Activated B cell treated with CpG ODN at 0.5 μM for 24 hours (primary cell): ENCODE data around the gene CLCNKB. TPM values are rescaled to one million over a fixed set of nuclear protein-coding genes. Genes with fewer than 3 reads are reported as not detected.
"Not testable (repeated sequence)": the region's sequence is repeated elsewhere in the genome, so short reads cannot be mapped to it uniquely, and the experiment has no call there.

Experiments used
- ATAC-seq: fragments of 200-7000 bp; cut with Tn5 transposase; one replicate; pipeline ENCODE4 v1.10.0; 2021; ENCODE audit warnings: low read depth, mild to moderate bottlenecking, moderate library complexity
- CTCF ChIA-PET: fragments of 350-600 bp; sonication (Branson Sonifier 250); formaldehyde crosslinking; loops from one replicate; lab custom pipeline; 2021; ENCODE audit warnings: antibody characterized with exemption; lab: Charles Lee
- POLR2A ChIA-PET: fragments of 350-600 bp; sonication (Branson Sonifier 250); formaldehyde crosslinking; loops from one replicate; lab custom pipeline; 2021; ENCODE audit warnings: antibody characterized with exemption; lab: Charles Lee
- DNase-seq: peaks from one replicate; pipeline ENCODE4 v3.0.0; 2022
- H3K27ac Mint-ChIP-seq: one replicate; pipeline ENCODE4 v1.8.0; 2020; ENCODE audit warnings: mixed read lengths
- H3K27me3 Mint-ChIP-seq: one replicate; pipeline ENCODE4 v1.8.0; 2021; ENCODE audit warnings: mixed read lengths
- H3K36me3 Mint-ChIP-seq: one replicate; pipeline ENCODE4 v1.8.0; 2021; ENCODE audit warnings: low read depth, mixed read lengths
- H3K4me1 Mint-ChIP-seq: one replicate; pipeline ENCODE4 v1.8.0; 2021; ENCODE audit warnings: mixed read lengths
- H3K4me3 Mint-ChIP-seq: one replicate; pipeline ENCODE4 v1.8.0; 2020; ENCODE audit warnings: mild to moderate bottlenecking, mixed read lengths
- H3K9me3 Mint-ChIP-seq: one replicate; pipeline ENCODE4 v1.8.0; 2020; ENCODE audit warnings: mixed read lengths
- CTCF ChIP-seq: fragments of 200-600 bp; IDR thresholded peaks from one replicate; pipeline ENCODE4 v1.8.0; 2022; ENCODE audit warnings: antibody characterized with exemption, mild to moderate bottlenecking
- intact Hi-C: fragments of 100-400 bp; cut with micrococcal nuclease; formaldehyde crosslinking; loops from one replicate; pipeline ENCODE4 v1.15.1; 2024
- total RNA-seq: library from RNA; stranded (reverse); gene quantifications from 2 replicates; pipeline ENCODE4 v1.2.3, GENCODE V29; 2022

CLCNKB gene
- total RNA-seq, 1 donor from 2014 or later, result not detected

GRCh38 chr1:16021681-16022080 is 21.9 kb upstream of the CLCNKB start, which contains the start of gene CLCNKA:
Gene CLCNKA, plus strand, starts transcription at chr1:16022036. Its CDS starts 584 bp downstream, at chr1:16022620.
- intact Hi-C loops, result loop anchor here (1.0 kb wide), 1 partner anchor 22 kb away; the partner anchor contains the start of gene CLCNKB
- Mint-ChIP-seq H3K4me1 (no peaks in the 10 kb centered on the region), H3K4me3 (no peak within 1 kb of the TSS), H3K27ac (no peak within 1 kb of the TSS), H3K27me3 (peaks cover 7% of the 10 kb centered on the region), H3K36me3 (no peaks in the 10 kb centered on the region), H3K9me3 (no peaks in the 10 kb centered on the region)
- ChIA-PET POLR2A (no interaction called here), CTCF (no interaction called here)
- TF ChIP-seq CTCF, result no peak
- ATAC-seq (no peak), DNase-seq (no peak)

GRCh38 chr1:16022393-16022792 is 21.2 kb upstream of the CLCNKB start:
- ATAC-seq, result no peak

GRCh38 chr1:16023050-16023653 is 20.4 kb upstream of the CLCNKB start:
- ATAC-seq (no peak), DNase-seq (no peak)
- ChIA-PET POLR2A (interaction anchor here (0.6 kb wide), 1 partner anchor 25 kb away, joined by 3 read pairs; no protein-coding TSS in a partner anchor), CTCF (no interaction called here)
- Mint-ChIP-seq H3K27ac (no peak overlapping the region), H3K36me3 (no peaks in the 10 kb centered on the region), H3K4me3 (no peak overlapping the region), H3K27me3 (peaks cover 11% of the 10 kb centered on the region), H3K4me1 (peaks cover 6% of the 10 kb centered on the region), H3K9me3 (no peaks in the 10 kb centered on the region)
- intact Hi-C loops, result no loop called here
- no peak for TF ChIP-seq CTCF

More at GRCh38 chr1:16022393-16022792, 21.2 kb upstream of the CLCNKB start:
- no peak overlapping the region for H3K4me3 Mint-ChIP-seq
- H3K4me1 Mint-ChIP-seq, result peaks cover 3% of the 10 kb centered on the region
- no peaks in the 10 kb centered on the region for H3K36me3 Mint-ChIP-seq
- CTCF ChIA-PET, result no interaction called here
- intact Hi-C loops, result no loop called here
- POLR2A ChIA-PET, result no interaction called here
- no peaks in the 10 kb centered on the region for H3K9me3 Mint-ChIP-seq
- DNase-seq, result no peak
- H3K27me3 Mint-ChIP-seq, result peaks cover 7% of the 10 kb centered on the region
- no peak for TF ChIP-seq CTCF
- no peak overlapping the region for H3K27ac Mint-ChIP-seq

GRCh38 chr1:16026302-16026701 is 17.3 kb upstream of the CLCNKB start:
- POLR2A ChIA-PET, result interaction anchor here (0.7 kb wide), 1 partner anchor 425 kb away, joined by 4 read pairs; no protein-coding TSS in a partner anchor
- ATAC-seq, result peak; percentile 15
- H3K9me3 Mint-ChIP-seq, H3K36me3 Mint-ChIP-seq, H3K4me1 Mint-ChIP-seq, intact Hi-C loops, CTCF ChIA-PET, H3K27ac Mint-ChIP-seq, DNase-seq: not testable (repeated sequence)
- Mint-ChIP-seq H3K4me3 (peak overlapping the region; percentile 7), H3K27me3 (peaks cover 23% of the 10 kb centered on the region)

GRCh38 chr1:16026723-16027484 is 16.7 kb upstream of the CLCNKB start:
- CTCF ChIA-PET, result no interaction called here
- peak; percentile 78 for ATAC-seq
- H3K9me3 Mint-ChIP-seq, result no peaks in the 10 kb centered on the region
- peaks cover 6% of the 10 kb centered on the region for H3K4me1 Mint-ChIP-seq
- POLR2A ChIA-PET, result no interaction called here
- no peak for TF ChIP-seq CTCF
- H3K27ac Mint-ChIP-seq, result no peak overlapping the region
- H3K36me3 Mint-ChIP-seq, result no peaks in the 10 kb centered on the region
- peak; percentile 38 for DNase-seq
- peak overlapping the region; percentile 41 for H3K4me3 Mint-ChIP-seq
- intact Hi-C loops, result no loop called here
- H3K27me3 Mint-ChIP-seq, result peaks cover 20% of the 10 kb centered on the region
